ENCODE results near the gene FHL2. TPM values are rescaled to one million over a fixed set of nuclear protein-coding genes. Genes with fewer than 3 reads are reported as not detected.

FHL2 gene
- total and polyA plus RNA-seq, 2 donors (not counting 1 experiment from before 2014, with no cell fraction given): not detected

DNA sequence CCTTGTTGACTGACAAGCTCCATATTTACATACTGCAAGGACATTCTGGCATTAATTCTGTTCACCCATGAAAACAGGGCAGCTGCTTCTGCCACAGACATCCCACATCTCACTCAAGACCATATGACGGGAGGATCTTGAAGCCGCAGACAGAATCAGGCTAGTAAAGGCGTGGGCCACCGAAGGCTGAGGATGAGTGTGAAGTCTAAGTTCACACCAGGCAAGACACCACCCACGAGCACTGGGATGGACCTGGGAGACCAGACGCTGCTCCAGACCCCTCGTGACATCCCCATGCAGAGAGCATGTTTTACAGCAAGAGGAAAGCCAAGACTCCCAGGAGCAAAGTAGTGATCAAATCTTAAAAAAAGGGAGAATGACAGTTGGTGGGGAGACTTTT lies 3.2 kb downstream of the FHL2 start:
- Histone ChIP-seq H3K9me3 (ENCODE audit: control extremely low read depth in 1 of 3, control insufficient read depth in 2 of 3, insufficient read depth in 1 of 3, low read length in 2 of 3) (peaks cover 0 to 9% (median 0%) of the 10 kb centered on the region in 3 donors), H3K9ac (ENCODE audit: low read length) (no peak overlapping the region), H3K4me1 (ENCODE audit: control insufficient read depth in 2 of 2, insufficient read depth in 2 of 2, low read length in 2 of 2) (peaks cover 10 to 14% of the 10 kb centered on the region in 2 donors), H3K4me2 (replicated peaks; ENCODE audit: low read depth, low read length, poor library complexity, severe bottlenecking) (no peak overlapping the region), H2AFZ (ENCODE audit: insufficient read depth, low read depth, low read length, poor library complexity, severe bottlenecking) (no peak overlapping the region), H3K27ac (ENCODE audit: low read length in 2 of 2) (no peak overlapping the region), H3K4me3 (ENCODE audit: control extremely low read depth in 1 of 5, extremely low read depth in 1 of 5, insufficient read depth in 1 of 5, low read depth in 2 of 5, low read length in 4 of 5) (no peak overlapping the region), H3K36me3 (replicated peaks in 1 of 2; ENCODE audit: control extremely low read depth in 1 of 2, control insufficient read depth in 1 of 2, extremely low read depth in 1 of 2, insufficient read depth in 2 of 2, low read length in 1 of 2) (no peaks in the 10 kb centered on the region), H4K20me1 (ENCODE audit: control insufficient read depth, insufficient read depth, low read length, poor library complexity, severe bottlenecking) (no peaks in the 10 kb centered on the region), H3K79me2 (ENCODE audit: control insufficient read depth, insufficient read depth, low read length) (no peaks in the 10 kb centered on the region), H3K27me3 (replicated peaks in 1 of 4; ENCODE audit: control extremely low read depth in 1 of 4, control insufficient read depth in 3 of 4, insufficient read depth in 4 of 4, low read length in 3 of 4) (peaks cover 0 to 42% (median 18%) of the 10 kb centered on the region in 4 experiments)
- no peak overlapping the region for H3K27ac Mint-ChIP-seq
- ChIA-PET POLR2A (no interaction called here), CTCF (no interaction called here)
- intact Hi-C loops (cut with micrococcal nuclease): no loop called here
- H3K4me1 Mint-ChIP-seq: peaks cover 8% of the 10 kb centered on the region
- H3K27me3 Mint-ChIP-seq: peaks cover 53% of the 10 kb centered on the region
- no peak overlapping the region for H3K4me3 Mint-ChIP-seq
- WGBS (ENCODE audit: insufficient coverage): 100% methylated on average over 4 of the region's 7 CpGs
- TF ChIP-seq EZH2 (IDR thresholded peaks at IDR 0.05; ENCODE audit: borderline replicate concordance, insufficient read depth, low read depth, low read length, poor library complexity, severe bottlenecking): no peak
- TF ChIP-seq, protein P1, sequence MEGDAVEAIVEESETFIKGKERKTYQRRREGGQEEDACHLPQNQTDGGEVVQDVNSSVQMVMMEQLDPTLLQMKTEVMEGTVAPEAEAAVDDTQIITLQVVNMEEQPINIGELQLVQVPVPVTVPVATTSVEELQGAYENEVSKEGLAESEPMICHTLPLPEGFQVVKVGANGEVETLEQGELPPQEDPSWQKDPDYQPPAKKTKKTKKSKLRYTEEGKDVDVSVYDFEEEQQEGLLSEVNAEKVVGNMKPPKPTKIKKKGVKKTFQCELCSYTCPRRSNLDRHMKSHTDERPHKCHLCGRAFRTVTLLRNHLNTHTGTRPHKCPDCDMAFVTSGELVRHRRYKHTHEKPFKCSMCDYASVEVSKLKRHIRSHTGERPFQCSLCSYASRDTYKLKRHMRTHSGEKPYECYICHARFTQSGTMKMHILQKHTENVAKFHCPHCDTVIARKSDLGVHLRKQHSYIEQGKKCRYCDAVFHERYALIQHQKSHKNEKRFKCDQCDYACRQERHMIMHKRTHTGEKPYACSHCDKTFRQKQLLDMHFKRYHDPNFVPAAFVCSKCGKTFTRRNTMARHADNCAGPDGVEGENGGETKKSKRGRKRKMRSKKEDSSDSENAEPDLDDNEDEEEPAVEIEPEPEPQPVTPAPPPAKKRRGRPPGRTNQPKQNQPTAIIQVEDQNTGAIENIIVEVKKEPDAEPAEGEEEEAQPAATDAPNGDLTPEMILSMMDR (IDR thresholded peaks at IDR 0.05): no peak
- H3K9me3 Mint-ChIP-seq (ENCODE audit: insufficient read depth): no peaks in the 10 kb centered on the region
- ATAC-seq (ENCODE audit: low read depth): no peak
- DNase-seq: no peak

- no peaks in the 10 kb centered on the region for H3K79me2 ChIP-seq (ENCODE audit: control insufficient read depth, insufficient read depth, low read length)
- CTCF ChIA-PET: no interaction called here
These were observed 3.8 kb downstream of the FHL2 start for GRCh38 chr2:105394951-105395611.

More at GRCh38 chr2:105394951-105395611, 3.8 kb downstream of the FHL2 start:
- Histone ChIP-seq H3K27ac (ENCODE audit: low read length in 2 of 2) (no peak overlapping the region), H2AFZ (ENCODE audit: insufficient read depth, low read depth, low read length, poor library complexity, severe bottlenecking) (no peak overlapping the region), H3K4me1 (ENCODE audit: control insufficient read depth in 2 of 2, insufficient read depth in 2 of 2, low read length in 2 of 2) (peaks cover 10 to 14% of the 10 kb centered on the region in 2 donors), H3K27me3 (replicated peaks in 1 of 4; ENCODE audit: control extremely low read depth in 1 of 4, control insufficient read depth in 3 of 4, insufficient read depth in 4 of 4, low read length in 3 of 4) (peaks cover 0 to 38% (median 18%) of the 10 kb centered on the region in 4 experiments), H3K4me2 (replicated peaks; ENCODE audit: low read depth, low read length, poor library complexity, severe bottlenecking) (no peak overlapping the region), H3K9ac (ENCODE audit: low read length) (no peak overlapping the region), H3K9me3 (ENCODE audit: control extremely low read depth in 1 of 3, control insufficient read depth in 2 of 3, insufficient read depth in 1 of 3, low read length in 2 of 3) (peaks cover 0 to 9% (median 0%) of the 10 kb centered on the region in 3 donors), H4K20me1 (ENCODE audit: control insufficient read depth, insufficient read depth, low read length, poor library complexity, severe bottlenecking) (no peaks in the 10 kb centered on the region), H3K36me3 (replicated peaks in 1 of 2; ENCODE audit: control extremely low read depth in 1 of 2, control insufficient read depth in 1 of 2, extremely low read depth in 1 of 2, insufficient read depth in 2 of 2, low read length in 1 of 2) (no peaks in the 10 kb centered on the region), H3K4me3 (ENCODE audit: control extremely low read depth in 1 of 5, extremely low read depth in 1 of 5, insufficient read depth in 1 of 5, low read depth in 2 of 5, low read length in 4 of 5) (no peak overlapping the region)
- intact Hi-C loops (cut with micrococcal nuclease): no loop called here
- no peak for DNase-seq
- ATAC-seq (ENCODE audit: low read depth): no peak
- POLR2A ChIA-PET: no interaction called here
- no peaks in the 10 kb centered on the region for H3K9me3 Mint-ChIP-seq (ENCODE audit: insufficient read depth)
- H3K27ac Mint-ChIP-seq: no peak overlapping the region
- peaks cover 8% of the 10 kb centered on the region for H3K4me1 Mint-ChIP-seq
- 85% methylated on average over 12 of the region's 12 CpGs for WGBS (ENCODE audit: insufficient coverage)
- peaks cover 48% of the 10 kb centered on the region for H3K27me3 Mint-ChIP-seq
- H3K4me3 Mint-ChIP-seq: no peak overlapping the region
- TF ChIP-seq, protein P1 (IDR thresholded peaks at IDR 0.05): no peak
- TF ChIP-seq EZH2 (IDR thresholded peaks at IDR 0.05; ENCODE audit: borderline replicate concordance, insufficient read depth, low read depth, low read length, poor library complexity, severe bottlenecking): no peak

Measured in B cell (primary cell).